Trophoblast cell (in vitro differentiated cells and primary cell): Measurements from ENCODE around the gene IKZF2.
A peak's percentile ranks its signal among the peaks of the same experiment; 100 is the strongest.

ENCODE experiments used
- DNase-seq, 2 donors: peaks; one replicate each; pipeline ENCODE4 v3.0.0-alpha.2; 2016
- H2AFZ ChIP-seq: 2 replicates; pipeline ENCODE4 v1.6.1; 2013; ENCODE audit warnings: low read length, moderate library complexity, mild to moderate bottlenecking; ENCODE audit not compliant: insufficient read depth, poor library complexity
- H2AK5ac ChIP-seq: 2 replicates; pipeline ENCODE4 v1.6.1; 2013; ENCODE audit warnings: mild to moderate bottlenecking, low read length
- H2BK120ac ChIP-seq: 2 replicates; pipeline ENCODE4 v1.6.1; 2013; ENCODE audit warnings: low read length, mild to moderate bottlenecking, moderate library complexity; ENCODE audit not compliant: insufficient read depth, poor library complexity
- H2BK12ac ChIP-seq: 2 replicates; pipeline ENCODE4 v1.6.1; 2013; ENCODE audit warnings: mild to moderate bottlenecking, low read length, moderate library complexity
- H2BK5ac ChIP-seq: 2 replicates; pipeline ENCODE4 v1.6.1; 2013; ENCODE audit warnings: low read length, low read depth, moderate library complexity, mild to moderate bottlenecking; ENCODE audit not compliant: poor library complexity
- H3K14ac ChIP-seq: 2 replicates; pipeline ENCODE4 v1.6.1; 2013; ENCODE audit warnings: mild to moderate bottlenecking, low read length
- H3K18ac ChIP-seq: 2 replicates; pipeline ENCODE4 v1.6.1; 2013; ENCODE audit warnings: mild to moderate bottlenecking, low read length
- H3K23ac ChIP-seq: 2 replicates; pipeline ENCODE4 v1.6.1; 2013; ENCODE audit warnings: low read length
- H3K27ac ChIP-seq: 2 replicates; pipeline ENCODE4 v1.5.1; 2013; ENCODE audit warnings: low read depth, mild to moderate bottlenecking, inconsistent platforms, low read length, moderate library complexity
- H3K27me3 ChIP-seq: 2 replicates; pipeline ENCODE4 v1.6.1; 2013; ENCODE audit warnings: inconsistent platforms, mild to moderate bottlenecking, low read length, moderate library complexity; ENCODE audit not compliant: insufficient read depth
- H3K36me3 ChIP-seq, 2 experiments: 1 replicate in 1 of 2; 2 replicates in 1 of 2; pipeline ENCODE4 v1.6.1; 2013; ENCODE audit warnings: low read length in 2 of 2, mild to moderate bottlenecking in 2 of 2, moderate library complexity in 1 of 2; ENCODE audit not compliant: insufficient read depth in 2 of 2, control insufficient read depth in 1 of 2
- H3K4ac ChIP-seq: 2 replicates; pipeline ENCODE4 v1.6.1; 2013; ENCODE audit warnings: low read depth, mild to moderate bottlenecking, low read length, moderate library complexity
- H3K4me1 ChIP-seq, 2 experiments: 1 replicate in 1 of 2; 2 replicates in 1 of 2; pipeline ENCODE4 v1.6.1; 2013; ENCODE audit warnings: low read length in 2 of 2, mild to moderate bottlenecking in 2 of 2, moderate library complexity in 1 of 2; ENCODE audit not compliant: insufficient read depth in 2 of 2, control insufficient read depth in 1 of 2
- H3K4me2 ChIP-seq: 2 replicates; pipeline ENCODE4 v1.6.1; 2013; ENCODE audit warnings: inconsistent platforms, mild to moderate bottlenecking, low read length, moderate library complexity
- H3K4me3 ChIP-seq: 2 replicates; pipeline ENCODE4 v1.5.1; 2013; ENCODE audit warnings: mild to moderate bottlenecking, low read depth, low read length, inconsistent platforms
- H3K79me1 ChIP-seq: one replicate; pipeline ENCODE4 v1.6.1; 2013; ENCODE audit warnings: low read length
- H3K79me2 ChIP-seq: 2 replicates; pipeline ENCODE4 v1.6.1; 2013; ENCODE audit warnings: low read length, mild to moderate bottlenecking; ENCODE audit not compliant: control insufficient read depth, insufficient read depth, poor library complexity
- H3K9ac ChIP-seq: 2 replicates; pipeline ENCODE4 v1.6.1; 2013; ENCODE audit warnings: mild to moderate bottlenecking, low read length
- H3K9me3 ChIP-seq: 2 replicates; pipeline ENCODE4 v1.6.1; 2013; ENCODE audit warnings: low read depth, mild to moderate bottlenecking, control low read depth, inconsistent platforms, low read length; ENCODE audit not compliant: insufficient read depth
- H4K12ac ChIP-seq: 2 replicates; pipeline ENCODE4 v1.6.1; 2013; ENCODE audit warnings: low read depth, mild to moderate bottlenecking, low read length, moderate library complexity
- H4K8ac ChIP-seq: 2 replicates; pipeline ENCODE4 v1.6.1; 2013; ENCODE audit warnings: low read depth, mild to moderate bottlenecking, low read length, moderate library complexity
- H4K91ac ChIP-seq: one replicate; pipeline ENCODE4 v1.6.1; 2013; ENCODE audit warnings: low read depth, mild to moderate bottlenecking, low read length, moderate library complexity
- WGBS: extraction: QIAGEN DNeasy Blood & Tissue Kit; methylation state at CpG from one replicate; pipeline ENCODE4 v1.1.7; 2013; ENCODE audit warnings: missing lambda C conversion rate; ENCODE audit not compliant: insufficient read length, insufficient coverage; ENCODE audit errors: extremely low coverage; 5-methylcytosine and 5-hydroxymethylcytosine counted together

IKZF2 gene

GRCh38 chr2:212953170-212953920 lies 198.1 kb downstream of the IKZF2 start:
- no peaks in the 10 kb centered on the region for H3K27me3 ChIP-seq
- no peak overlapping the region for H2AFZ ChIP-seq
- no peak overlapping the region for H3K27ac ChIP-seq
- no peak overlapping the region for H3K9ac ChIP-seq
- H4K91ac ChIP-seq: no peak overlapping the region
- H3K79me1 ChIP-seq: peaks cover 3% of the 10 kb centered on the region
- DNase-seq: peak in 1 of 2 donors; percentile 27
- H3K36me3 ChIP-seq: no peaks in the 10 kb centered on the region
- H3K18ac ChIP-seq: no peak overlapping the region
- H3K23ac ChIP-seq: no peak overlapping the region
- no peak overlapping the region for H4K12ac ChIP-seq
- H3K79me2 ChIP-seq: no peaks in the 10 kb centered on the region
- no peak overlapping the region for H2AK5ac ChIP-seq
- H2BK120ac ChIP-seq: no peak overlapping the region
- peaks cover 0 to 10% of the 10 kb centered on the region in 2 experiments for H3K4me1 ChIP-seq
- H2BK12ac ChIP-seq: peak overlapping the region; percentile 13
- H3K4me3 ChIP-seq: no peak overlapping the region
- H4K8ac ChIP-seq: no peak overlapping the region
- H3K9me3 ChIP-seq: no peaks in the 10 kb centered on the region
- H2BK5ac ChIP-seq: no peak overlapping the region
- H3K14ac ChIP-seq: no peak overlapping the region
- no CpG with 5 or more reads among the region's 3 CpGs for WGBS
- no peak overlapping the region for H3K4me2 ChIP-seq
- H3K4ac ChIP-seq: no peak overlapping the region

GRCh38 chr2:212949786-212950185 lies 201.6 kb downstream of the IKZF2 start:
- no peak overlapping the region for H4K91ac ChIP-seq
- no peak overlapping the region for H3K27ac ChIP-seq
- H2BK120ac ChIP-seq: no peak overlapping the region
- peak in 1 of 2 donors; percentile 45 for DNase-seq
- no peak overlapping the region for H4K8ac ChIP-seq
- no peak overlapping the region for H3K9ac ChIP-seq
- H3K79me2 ChIP-seq: no peaks in the 10 kb centered on the region
- no peaks in the 10 kb centered on the region for H3K27me3 ChIP-seq
- H3K4me2 ChIP-seq: no peak overlapping the region
- no peak overlapping the region for H3K14ac ChIP-seq
- H3K36me3 ChIP-seq: no peaks in the 10 kb centered on the region
- H3K4me3 ChIP-seq: no peak overlapping the region
- no peaks in the 10 kb centered on the region for H3K79me1 ChIP-seq
- H4K12ac ChIP-seq: no peak overlapping the region
- no peak overlapping the region for H2AFZ ChIP-seq
- WGBS: no CpG with 5 or more reads among the region's 1 CpG
- H2AK5ac ChIP-seq: no peak overlapping the region
- H3K18ac ChIP-seq: no peak overlapping the region
- no peak overlapping the region for H2BK12ac ChIP-seq
- peaks cover 0 to 8% of the 10 kb centered on the region in 2 experiments for H3K4me1 ChIP-seq
- H3K23ac ChIP-seq: no peak overlapping the region
- no peak overlapping the region for H3K4ac ChIP-seq
- H2BK5ac ChIP-seq: no peak overlapping the region
- no peaks in the 10 kb centered on the region for H3K9me3 ChIP-seq
